ENCODE measurements around the gene SEC61G.

The SEC61G gene

DNA sequence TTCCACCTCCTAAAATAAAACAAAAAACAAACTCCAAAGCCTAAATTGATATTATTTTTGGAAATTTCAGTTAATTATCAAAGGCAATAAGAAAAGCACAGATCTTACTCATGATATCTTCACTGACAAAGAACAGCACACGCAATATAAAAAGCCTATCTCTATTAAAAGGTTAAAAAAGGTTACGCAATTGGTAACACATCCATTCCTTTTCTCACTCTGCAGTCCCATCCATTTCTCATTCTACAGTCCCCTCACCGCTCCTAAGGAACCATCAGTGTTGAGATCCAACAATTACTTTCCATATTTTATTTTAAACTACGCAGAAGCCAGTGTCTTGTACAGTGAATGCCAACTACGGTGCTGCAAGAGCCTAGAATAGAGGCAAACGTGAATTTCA, 1.3 kb downstream of the SEC61G start:
- DNase-seq: no peak

DNA sequence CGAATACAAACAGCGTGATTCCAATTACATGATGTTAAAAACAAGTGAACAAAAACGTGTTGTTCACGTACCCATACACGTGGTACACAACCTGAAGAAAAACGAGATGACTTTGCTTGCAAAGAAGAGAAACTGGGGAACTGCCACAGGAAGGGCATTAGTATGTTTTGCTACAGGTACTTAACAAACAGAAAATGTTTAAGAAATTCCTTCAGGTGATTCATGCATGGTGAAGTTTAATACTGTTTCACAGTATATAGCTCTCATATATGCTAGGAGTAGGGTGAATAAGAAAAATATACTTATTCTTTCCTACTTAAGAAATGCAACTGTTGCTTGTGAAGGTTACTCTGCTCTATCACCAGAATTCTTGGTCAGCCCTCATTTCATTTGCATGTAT, 9.8 kb downstream of the SEC61G start:
- DNase-seq: no peak

DNA sequence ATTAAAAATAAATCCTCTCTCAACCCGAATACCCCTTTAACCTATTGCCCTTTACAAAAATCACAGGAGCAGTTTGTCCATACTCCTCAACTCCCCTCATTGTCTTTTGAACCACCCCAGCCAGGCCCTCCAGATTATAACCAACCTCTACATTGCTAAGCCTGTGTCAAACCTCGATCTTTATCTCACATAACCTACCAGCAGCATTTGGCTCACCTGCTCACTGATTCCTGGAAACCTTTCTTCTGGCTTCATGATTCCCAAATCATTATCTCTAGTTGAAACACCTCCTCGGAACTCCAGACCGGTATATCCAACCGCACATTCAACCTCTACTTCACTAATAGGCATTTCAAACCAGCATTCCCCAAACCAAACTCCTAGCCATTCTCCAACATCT, 11.8 kb downstream of the SEC61G start:
- DNase-seq: no peak

- DNase-seq: no peak
Measured at GRCh38 chr7:54743580-54743979, 15.4 kb downstream of the SEC61G start.

GRCh38 chr7:54738737-54739136, 20.3 kb downstream of the SEC61G start:
- no peak for DNase-seq

DNA sequence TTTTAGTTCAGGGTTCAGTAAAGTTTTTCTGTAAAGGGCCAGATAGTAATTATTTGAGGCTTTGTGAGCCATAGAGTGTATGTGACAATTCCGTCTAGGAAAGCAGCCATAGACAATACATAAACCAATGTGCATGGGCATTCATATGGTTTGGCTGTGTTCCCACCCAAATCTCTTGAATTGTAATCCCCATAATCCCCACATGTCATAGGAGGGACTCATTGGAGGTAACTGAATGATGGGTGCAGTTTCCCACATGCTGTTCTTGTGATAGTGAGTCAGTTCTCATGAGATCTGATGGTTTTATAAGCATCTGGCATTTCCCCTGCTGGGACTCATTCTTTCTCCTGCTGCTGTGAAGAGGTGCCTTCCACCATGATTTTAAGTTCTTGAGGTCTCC, 29.9 kb downstream of the SEC61G start:
- no peak for DNase-seq

DNA sequence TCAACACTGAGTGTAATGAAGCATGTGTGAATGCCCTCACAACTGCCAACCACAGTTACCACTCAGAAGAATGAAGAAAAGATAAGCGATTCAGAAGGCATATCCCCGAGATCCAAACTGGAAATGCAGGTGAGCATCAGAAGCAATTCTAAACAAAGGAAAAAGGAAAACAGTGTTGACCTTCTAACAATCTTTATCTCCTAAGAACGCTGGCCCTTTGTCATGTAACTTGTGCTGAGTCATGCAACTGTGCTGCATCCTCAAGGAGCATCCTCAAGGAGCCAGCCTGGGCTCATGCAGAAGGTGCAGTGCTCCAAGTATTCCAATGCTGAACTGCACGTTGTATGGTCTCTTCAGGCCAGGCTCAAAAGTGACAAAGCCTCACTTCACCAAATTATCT, 30.6 kb downstream of the SEC61G start:
- DNase-seq: no peak

DNA sequence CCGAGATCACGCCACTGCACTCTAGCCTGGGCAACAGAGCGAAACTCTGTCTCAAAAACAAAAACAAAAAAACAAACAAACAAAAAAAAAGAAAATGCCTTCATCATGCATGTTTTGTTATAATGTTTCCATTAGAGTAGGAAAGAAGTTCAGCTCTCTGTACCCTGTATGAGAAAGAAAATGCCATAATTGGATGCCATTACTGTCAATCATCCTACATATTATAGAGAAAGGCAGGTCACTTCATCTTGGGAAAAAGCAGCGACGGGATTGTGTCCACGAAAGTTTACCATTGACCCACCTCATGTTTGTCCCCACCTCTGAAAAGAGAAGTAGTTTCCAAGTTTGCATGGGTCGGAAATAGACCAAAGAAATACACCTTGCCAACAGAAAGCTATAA, 33.8 kb downstream of the SEC61G start:
- DNase-seq: no peak

GRCh38 chr7:54722502-54722901, 36.5 kb downstream of the SEC61G start:
- DNase-seq: no peak

DNA sequence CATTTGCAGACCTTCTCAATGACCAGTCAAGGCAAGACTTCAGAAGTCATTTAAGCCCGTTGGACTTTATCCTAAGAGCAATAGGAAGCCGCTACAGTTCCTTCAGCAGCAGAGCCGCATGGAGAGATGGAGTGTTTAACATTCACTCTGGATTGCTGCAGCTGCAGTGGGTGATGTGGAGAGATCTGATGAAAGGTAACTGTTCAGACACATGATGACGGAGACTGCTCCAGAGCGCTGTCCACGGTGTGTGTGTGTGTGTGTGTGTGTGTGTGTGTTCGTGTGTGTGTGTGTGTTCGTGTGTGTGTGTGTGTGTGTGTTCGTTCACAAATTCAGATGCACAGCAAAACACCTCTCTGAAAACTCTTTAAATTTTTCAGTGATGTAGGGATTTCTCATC, 37.0 kb downstream of the SEC61G start:
- no peak for DNase-seq

- DNase-seq: no peak
Measured at GRCh38 chr7:54719974-54720373, 39.0 kb downstream of the SEC61G start.

DNA sequence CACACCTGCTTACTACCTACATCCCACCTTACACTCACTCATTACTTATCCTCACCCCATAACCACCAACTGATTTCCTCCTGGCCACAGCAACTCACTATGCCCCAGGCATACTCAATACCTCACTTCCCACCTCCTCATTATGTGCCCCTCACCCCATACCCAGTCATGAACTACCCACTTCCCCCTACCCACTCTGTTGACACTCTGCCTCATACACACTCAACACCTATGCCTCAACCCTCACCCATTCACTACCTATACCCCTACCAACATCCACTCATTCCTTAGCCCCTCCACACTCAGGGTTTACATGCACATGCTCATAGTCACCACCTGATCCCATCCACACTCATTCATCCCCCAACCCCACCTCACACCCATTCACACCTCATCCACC, 39.6 kb downstream of the SEC61G start:
- DNase-seq: no peak

GRCh38 chr7:54712820-54713219, 46.2 kb downstream of the SEC61G start:
- DNase-seq: no peak

DNA sequence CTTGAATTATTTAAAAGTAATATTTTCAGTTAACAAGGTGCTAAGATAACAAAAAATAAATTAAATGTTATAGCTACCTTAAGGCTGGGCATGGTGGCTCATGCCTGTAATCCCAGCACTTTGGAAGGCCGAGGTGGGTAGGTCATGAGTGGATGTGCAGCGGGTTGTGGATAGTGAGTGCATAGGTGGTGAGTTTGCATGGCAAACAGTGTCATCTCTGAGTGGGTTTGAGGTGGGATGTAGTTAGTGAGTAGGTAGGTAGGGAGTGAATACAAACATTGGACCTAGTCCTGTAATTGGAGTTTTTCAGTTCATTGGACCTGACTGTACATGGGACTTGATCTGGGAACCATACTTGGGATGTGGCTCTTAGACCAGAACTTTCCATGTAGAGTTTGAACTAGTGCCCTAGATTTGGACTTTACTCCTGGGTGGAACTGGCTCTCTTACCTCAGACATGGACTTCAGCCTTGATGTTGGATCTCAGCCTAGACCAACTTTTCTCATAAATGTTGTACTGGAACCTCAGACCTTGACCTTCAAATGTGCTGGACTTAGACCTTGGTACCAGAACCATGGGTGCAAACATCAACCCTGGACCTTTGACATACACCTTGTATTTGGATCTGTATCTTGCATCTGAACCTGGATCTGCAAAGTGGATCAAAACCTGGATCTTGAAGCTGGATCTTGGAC, 47.0 kb downstream of the SEC61G start:
- DNase-seq: no peak

GRCh38 chr7:54709283-54709682, 49.7 kb downstream of the SEC61G start:
- DNase-seq: no peak

- DNase-seq: no peak
Measured at GRCh38 chr7:54705436-54705835, 53.6 kb downstream of the SEC61G start.

DNA sequence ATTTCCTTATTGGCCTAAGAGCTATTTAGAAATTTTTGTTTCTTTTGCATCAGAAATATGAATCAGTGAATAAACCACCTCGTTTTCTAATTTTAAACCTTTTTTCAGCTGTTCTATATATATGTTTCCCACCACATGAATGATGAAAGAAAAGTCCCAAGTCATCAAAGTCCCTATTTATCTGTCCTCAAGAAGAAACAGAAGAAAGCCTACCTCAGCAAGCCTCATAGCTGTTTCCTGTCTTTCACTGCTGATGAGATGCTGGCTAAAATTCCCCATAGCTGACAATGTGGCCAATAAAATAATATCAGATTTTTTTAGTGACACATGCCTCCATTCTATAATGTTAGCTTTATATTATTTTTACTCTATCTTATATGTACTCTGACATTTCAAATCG, 54.2 kb downstream of the SEC61G start:
- no peak for DNase-seq

All from inflammatory macrophage treated with lipopolysaccharide for 1 hour (primary cell).